ENCODE results near the gene AKIP1.

DNA sequence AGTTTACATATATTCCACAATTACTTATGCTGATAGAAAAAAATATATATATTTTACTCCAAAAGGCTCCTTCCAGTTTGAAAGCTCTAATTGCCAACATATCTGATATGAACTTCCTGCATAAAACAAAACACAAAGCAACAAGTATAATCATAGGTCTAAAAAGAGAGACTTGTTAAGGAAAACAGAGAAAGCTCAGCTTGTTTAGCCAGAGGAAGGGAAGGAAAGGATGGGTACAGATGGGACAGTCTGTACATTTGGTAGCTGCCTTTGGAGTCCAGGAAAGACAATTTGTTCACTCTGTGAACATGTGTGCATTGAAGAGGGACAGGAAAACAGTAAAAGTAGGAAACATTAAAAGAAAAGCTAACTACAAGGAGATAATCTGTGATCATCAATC is 45.7 kb upstream of the AKIP1 start:
- TF ChIP-seq, protein P1, sequence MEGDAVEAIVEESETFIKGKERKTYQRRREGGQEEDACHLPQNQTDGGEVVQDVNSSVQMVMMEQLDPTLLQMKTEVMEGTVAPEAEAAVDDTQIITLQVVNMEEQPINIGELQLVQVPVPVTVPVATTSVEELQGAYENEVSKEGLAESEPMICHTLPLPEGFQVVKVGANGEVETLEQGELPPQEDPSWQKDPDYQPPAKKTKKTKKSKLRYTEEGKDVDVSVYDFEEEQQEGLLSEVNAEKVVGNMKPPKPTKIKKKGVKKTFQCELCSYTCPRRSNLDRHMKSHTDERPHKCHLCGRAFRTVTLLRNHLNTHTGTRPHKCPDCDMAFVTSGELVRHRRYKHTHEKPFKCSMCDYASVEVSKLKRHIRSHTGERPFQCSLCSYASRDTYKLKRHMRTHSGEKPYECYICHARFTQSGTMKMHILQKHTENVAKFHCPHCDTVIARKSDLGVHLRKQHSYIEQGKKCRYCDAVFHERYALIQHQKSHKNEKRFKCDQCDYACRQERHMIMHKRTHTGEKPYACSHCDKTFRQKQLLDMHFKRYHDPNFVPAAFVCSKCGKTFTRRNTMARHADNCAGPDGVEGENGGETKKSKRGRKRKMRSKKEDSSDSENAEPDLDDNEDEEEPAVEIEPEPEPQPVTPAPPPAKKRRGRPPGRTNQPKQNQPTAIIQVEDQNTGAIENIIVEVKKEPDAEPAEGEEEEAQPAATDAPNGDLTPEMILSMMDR (IDR thresholded peaks at IDR 0.05) = no peak
- no peak for TF ChIP-seq POLR2A (IDR thresholded peaks at IDR 0.05)
